Measurements from ENCODE around the gene PPHLN1. TPM values are rescaled to one million over a fixed set of nuclear protein-coding genes. Genes with fewer than 3 reads are reported as not detected.
"Not testable (repeated sequence)": the region's sequence is repeated elsewhere in the genome, so short reads cannot be mapped to it uniquely, and the experiment has no call there.

PPHLN1 gene
- polyA plus RNA-seq, 3 donors = 12.5 to 30.5 (median 26.8) TPM

- 82 to 86% (median 84%) methylated on average over 6 of the region's 6 CpGs for WGBS, 3 donors
- no peak overlapping the region for H3K27ac ChIP-seq (ENCODE audit: low read depth, low read length)
Measured at GRCh38 chr12:42309996-42310395, 16.0 kb upstream of the PPHLN1 start.

- WGBS, 3 donors = 88 to 94% (median 88%) methylated on average over 2 of the region's 2 CpGs
- no peak overlapping the region for H3K27ac ChIP-seq (ENCODE audit: low read depth, low read length)
Measured at GRCh38 chr12:42315108-42315507, 10.9 kb upstream of the PPHLN1 start.

GRCh38 chr12:42320796-42321195 is 5.2 kb upstream of the PPHLN1 start:
- no peak overlapping the region for H3K27ac ChIP-seq (ENCODE audit: low read depth, low read length)

GRCh38 chr12:42322567-42322966 is 3.4 kb upstream of the PPHLN1 start:
- H3K27ac ChIP-seq (ENCODE audit: low read depth, low read length) = no peak overlapping the region

- 38 to 90% (median 74%) methylated on average over 6 of the region's 6 CpGs for WGBS, 3 donors
- no peak overlapping the region for H3K27ac ChIP-seq (ENCODE audit: low read depth, low read length)
Measured at GRCh38 chr12:42323856-42324255, 2.1 kb upstream of the PPHLN1 start.

GRCh38 chr12:42325326-42325652 is 678 bp upstream of the PPHLN1 start:
- peak overlapping the region; percentile 66 for H3K27ac ChIP-seq (ENCODE audit: low read depth, low read length)
- WGBS, 3 donors = 29 to 47% (median 41%) methylated on average over 7 of the region's 7 CpGs

- WGBS, 3 donors = 5 to 13% (median 9%) methylated on average over 13 of the region's 13 CpGs
- H3K27ac ChIP-seq (ENCODE audit: low read depth, low read length) = peak overlapping the region; percentile 19
Measured at GRCh38 chr12:42326541-42327226, 717 bp downstream of the PPHLN1 start.

GRCh38 chr12:42327227-42327590 is 1.2 kb downstream of the PPHLN1 start:
- no peak overlapping the region for H3K27ac ChIP-seq (ENCODE audit: low read depth, low read length)
- WGBS, 3 donors = 49 to 63% (median 63%) methylated on average over 2 of the region's 2 CpGs

GRCh38 chr12:42330097-42330496 is 4.1 kb downstream of the PPHLN1 start:
- WGBS, 3 donors = 64 to 81% (median 78%) methylated on average over 11 of the region's 11 CpGs
- H3K27ac ChIP-seq (ENCODE audit: low read depth, low read length) = not testable (repeated sequence)

GRCh38 chr12:42332301-42333285 is 6.6 kb downstream of the PPHLN1 start:
- H3K27ac ChIP-seq (ENCODE audit: low read depth, low read length) = no peak overlapping the region
- 35 to 39% (median 39%) methylated on average over 4 of the region's 4 CpGs for WGBS, 3 donors

- no peak overlapping the region for H3K27ac ChIP-seq (ENCODE audit: low read depth, low read length)
- WGBS, 3 donors = 29 to 64% (median 42%) methylated on average over 1 of the region's 1 CpG
Measured at GRCh38 chr12:42336286-42336685, 10.3 kb downstream of the PPHLN1 start.

GRCh38 chr12:42338280-42338679 is 12.3 kb downstream of the PPHLN1 start:
- no peak overlapping the region for H3K27ac ChIP-seq (ENCODE audit: low read depth, low read length)

GRCh38 chr12:42342028-42342427 is 16.1 kb downstream of the PPHLN1 start:
- WGBS, 3 donors = 64 to 88% (median 88%) methylated on average over 2 of the region's 2 CpGs
- no peak overlapping the region for H3K27ac ChIP-seq (ENCODE audit: low read depth, low read length)

More at GRCh38 chr12:42338280-42338679, 12.3 kb downstream of the PPHLN1 start:
- WGBS, 3 donors = 82 to 95% (median 83%) methylated on average over 2 of the region's 2 CpGs

- no peak overlapping the region for H3K27ac ChIP-seq (ENCODE audit: low read depth, low read length)
- 58 to 74% (median 73%) methylated on average over 3 of the region's 3 CpGs for WGBS, 3 donors
Measured at GRCh38 chr12:42343721-42344120, 17.8 kb downstream of the PPHLN1 start.

GRCh38 chr12:42346403-42347002 is 20.5 kb downstream of the PPHLN1 start:
- H3K27ac ChIP-seq (ENCODE audit: low read depth, low read length) = no peak overlapping the region
- 97 to 100% (median 100%) methylated on average over 1 of the region's 1 CpG for WGBS, 3 donors

GRCh38 chr12:42349119-42350020 is 23.4 kb downstream of the PPHLN1 start:
- 87 to 95% (median 91%) methylated on average over 11 of the region's 16 CpGs for WGBS, 3 donors

GRCh38 chr12:42350021-42350407 is 24.0 kb downstream of the PPHLN1 start:
- WGBS, 3 donors = 97 to 98% (median 98%) methylated on average over 11 to 33 of the region's 34 CpGs
- not testable (repeated sequence) for H3K27ac ChIP-seq (ENCODE audit: low read depth, low read length)

More at GRCh38 chr12:42349119-42350020, 23.4 kb downstream of the PPHLN1 start:
- not testable (repeated sequence) for H3K27ac ChIP-seq (ENCODE audit: low read depth, low read length)

- WGBS, 3 donors = 88 to 90% (median 89%) methylated on average over 2 of the region's 2 CpGs
- no peak overlapping the region for H3K27ac ChIP-seq (ENCODE audit: low read depth, low read length)
Measured at GRCh38 chr12:42356344-42356743, 30.4 kb downstream of the PPHLN1 start.

Measured in adipose tissue (tissue), 3 donors.